MCF 10A (cell line): Measurements from ENCODE around the gene NPDC1. TPM values are rescaled to one million over a fixed set of nuclear protein-coding genes. Genes with fewer than 3 reads are reported as not detected.
"Not testable (repeated sequence)": the region's sequence is repeated elsewhere in the genome, so short reads cannot be mapped to it uniquely, and the experiment has no call there.

Experiments used
- BruUV-seq: library from RNA; stranded (reverse); fragments of 400-500 nt; replicated peaks from 2 replicates; lab custom pipeline; 2021; lab: Mats Ljungman, UMichigan
- CTCF ChIA-PET: fragments of 300-600 bp; sonication (Branson Sonifier 250); formaldehyde crosslinking; extraction: SDS; loops from one replicate; lab custom pipeline; 2021; ENCODE audit warnings: antibody characterized with exemption, inconsistent platforms; lab: Yijun Ruan, JAX
- POLR2A ChIA-PET: fragments of 300-600, 350-650 bp; sonication (Branson Sonifier 250); formaldehyde crosslinking; extraction: SDS; loops from one replicate; lab custom pipeline; 2020; ENCODE audit warnings: antibody characterized with exemption, inconsistent platforms; lab: Yijun Ruan, JAX
- DNase-seq: peaks from one replicate; pipeline ENCODE4 v3.0.0-alpha.2; 2018; ENCODE audit not compliant: unreplicated experiment
- H3K27ac Mint-ChIP-seq: one replicate; pipeline ENCODE4 v1.8.0; 2022; ENCODE audit warnings: mild to moderate bottlenecking, low read depth, mixed read lengths; ENCODE audit not compliant: unreplicated experiment
- H3K27me3 Mint-ChIP-seq: one replicate; pipeline ENCODE4 v1.8.0; 2022; ENCODE audit warnings: mixed read lengths; ENCODE audit not compliant: insufficient read depth, unreplicated experiment
- H3K36me3 Mint-ChIP-seq: one replicate; pipeline ENCODE4 v1.8.0; 2022; ENCODE audit warnings: mild to moderate bottlenecking, moderate library complexity, mixed read lengths; ENCODE audit not compliant: insufficient read depth, unreplicated experiment
- H3K4me1 Mint-ChIP-seq: one replicate; pipeline ENCODE4 v1.8.0; 2022; ENCODE audit warnings: mixed read lengths; ENCODE audit not compliant: insufficient read depth, unreplicated experiment
- H3K4me3 Mint-ChIP-seq: one replicate; pipeline ENCODE4 v1.8.0; 2022; ENCODE audit warnings: mild to moderate bottlenecking, moderate library complexity, mixed read lengths; ENCODE audit not compliant: unreplicated experiment
- H3K9me3 Mint-ChIP-seq: one replicate; pipeline ENCODE4 v1.8.0; 2022; ENCODE audit warnings: mixed read lengths; ENCODE audit not compliant: unreplicated experiment
- CTCF ChIP-seq: fragments of 200-600 bp; IDR thresholded peaks from one replicate; pipeline ENCODE4 v1.8.0; 2022; ENCODE audit warnings: antibody characterized with exemption, mild to moderate bottlenecking; ENCODE audit not compliant: unreplicated experiment
- intact Hi-C: fragments of 100-400 bp; cut with micrococcal nuclease; formaldehyde crosslinking; loops from 2 replicates; pipeline ENCODE4 v1.14.1; 2022
- total RNA-seq: library from RNA; stranded (reverse); gene quantifications from 2 replicates; pipeline ENCODE4 v1.2.3, GENCODE V29; 2022

NPDC1 gene
- total RNA-seq, 1 experiment from 2014 or later = 161 TPM

- TF ChIP-seq CTCF = no peak
- Mint-ChIP-seq H3K27me3 (no peaks in the 10 kb centered on the region), H3K27ac (no peak overlapping the region), H3K4me3 (peak overlapping the region; percentile 25), H3K9me3 (no peaks in the 10 kb centered on the region), H3K4me1 (peaks cover 6% of the 10 kb centered on the region), H3K36me3 (peaks cover 9% of the 10 kb centered on the region)
- ChIA-PET CTCF (interaction anchor here (0.5 to 3.1 kb wide), 22 partner anchors 8 to 368 kb away, joined by 3 to 24 read pairs (median 4); partner anchors contain the start of genes FBXW5 and RABL6), POLR2A (interaction anchor here (0.5 to 1.5 kb wide), 5 partner anchors 36 to 595 kb away, joined by 3 to 5 read pairs (median 4); partner anchors contain the start of genes AJM1, PAXX and SAPCD2)
- DNase-seq = no peak
- intact Hi-C loops = loop anchor here (2.0 kb wide), 1 partner anchor 191 kb away; the partner anchor contains the start of gene AJM1
- no TSS peak for BruUV-seq
Observed at GRCh38 chr9:137034039-137034708, 11.8 kb downstream of the NPDC1 start.

- intact Hi-C loops, H3K27me3 Mint-ChIP-seq, H3K9me3 Mint-ChIP-seq, BruUV-seq, H3K4me3 Mint-ChIP-seq, H3K4me1 Mint-ChIP-seq, DNase-seq, H3K27ac Mint-ChIP-seq, H3K36me3 Mint-ChIP-seq: not testable (repeated sequence)
- POLR2A ChIA-PET = interaction anchor here (0.5 kb wide), 1 partner anchor 594 kb away, joined by 3 read pairs; no protein-coding TSS in a partner anchor
- CTCF ChIA-PET = interaction anchor here (1.6 to 2.7 kb wide), 2 partner anchors 14 to 15 kb away, joined by 5 to 15 read pairs; no protein-coding TSS in a partner anchor
Observed at GRCh38 chr9:137033481-137033880, 12.5 kb downstream of the NPDC1 start.

GRCh38 chr9:137032858-137033257, 13.1 kb downstream of the NPDC1 start:
- H3K27me3 Mint-ChIP-seq = no peaks in the 10 kb centered on the region
- TF ChIP-seq CTCF = no peak
- no TSS peak for BruUV-seq
- no peak overlapping the region for H3K27ac Mint-ChIP-seq
- H3K4me3 Mint-ChIP-seq = no peak overlapping the region
- CTCF ChIA-PET = interaction anchor here (0.6 to 8.1 kb wide), 3 partner anchors 14 to 73 kb away, joined by 3 to 85 read pairs (median 9); partner anchors contain the start of genes NPDC1 and SAPCD2
- no peaks in the 10 kb centered on the region for H3K9me3 Mint-ChIP-seq
- no peak for DNase-seq
- POLR2A ChIA-PET = no interaction called here
- peaks cover 11% of the 10 kb centered on the region for H3K36me3 Mint-ChIP-seq
- H3K4me1 Mint-ChIP-seq = peaks cover 8% of the 10 kb centered on the region
- intact Hi-C loops = no loop called here

GRCh38 chr9:137031904-137032640, 13.9 kb downstream of the NPDC1 start, which contains the start of gene FUT7:
Gene FUT7 (minus strand): TSS chr9:137032088. CDS start chr9:137031991, 97 bp downstream.
- no peaks in the 10 kb centered on the region for H3K9me3 Mint-ChIP-seq
- no peak for TF ChIP-seq CTCF
- ChIA-PET CTCF (interaction anchor here (0.6 to 8.1 kb wide), 5 partner anchors 13 to 136 kb away, joined by 3 to 85 read pairs (median 4); partner anchors contain the start of genes NPDC1 and SAPCD2), POLR2A (no interaction called here)
- no peak within 1 kb of the TSS for H3K4me3 Mint-ChIP-seq
- H3K27me3 Mint-ChIP-seq = no peaks in the 10 kb centered on the region
- peaks cover 8% of the 10 kb centered on the region for H3K4me1 Mint-ChIP-seq
- H3K36me3 Mint-ChIP-seq = peaks cover 5% of the 10 kb centered on the region
- no peak for DNase-seq
- no peak within 1 kb of the TSS for H3K27ac Mint-ChIP-seq
- BruUV-seq = no TSS peak
- intact Hi-C loops = no loop called here
